Mammary epithelial cell (primary cell): ENCODE measurements around the gene TMSB4X.

Experiments
- EZH2 ChIP-seq: IDR thresholded peaks from 2 replicates; pipeline ENCODE4 v1.6.1; 2012; ENCODE audit warnings: low read length, inconsistent platforms, borderline replicate concordance
- TF ChIP-seq, protein P1 (sequence below), 2 donors: IDR thresholded peaks in 1 of 2; conservative IDR thresholded peaks in 1 of 2; 2 replicates each; pipeline ENCODE4 v1.5.1; 2011 to 2012; ENCODE audit warnings: inconsistent platforms in 2 of 2, low read length in 2 of 2, mild to moderate bottlenecking in 2 of 2, control low read depth in 1 of 2, low read depth in 1 of 2; ENCODE audit not compliant: insufficient read depth in 1 of 2; ENCODE audit errors: extremely low read depth in 1 of 2

GRCh38 chrX:13023567-13023966 is 48.7 kb downstream of the TMSB4X start:
- TF ChIP-seq, protein P1, sequence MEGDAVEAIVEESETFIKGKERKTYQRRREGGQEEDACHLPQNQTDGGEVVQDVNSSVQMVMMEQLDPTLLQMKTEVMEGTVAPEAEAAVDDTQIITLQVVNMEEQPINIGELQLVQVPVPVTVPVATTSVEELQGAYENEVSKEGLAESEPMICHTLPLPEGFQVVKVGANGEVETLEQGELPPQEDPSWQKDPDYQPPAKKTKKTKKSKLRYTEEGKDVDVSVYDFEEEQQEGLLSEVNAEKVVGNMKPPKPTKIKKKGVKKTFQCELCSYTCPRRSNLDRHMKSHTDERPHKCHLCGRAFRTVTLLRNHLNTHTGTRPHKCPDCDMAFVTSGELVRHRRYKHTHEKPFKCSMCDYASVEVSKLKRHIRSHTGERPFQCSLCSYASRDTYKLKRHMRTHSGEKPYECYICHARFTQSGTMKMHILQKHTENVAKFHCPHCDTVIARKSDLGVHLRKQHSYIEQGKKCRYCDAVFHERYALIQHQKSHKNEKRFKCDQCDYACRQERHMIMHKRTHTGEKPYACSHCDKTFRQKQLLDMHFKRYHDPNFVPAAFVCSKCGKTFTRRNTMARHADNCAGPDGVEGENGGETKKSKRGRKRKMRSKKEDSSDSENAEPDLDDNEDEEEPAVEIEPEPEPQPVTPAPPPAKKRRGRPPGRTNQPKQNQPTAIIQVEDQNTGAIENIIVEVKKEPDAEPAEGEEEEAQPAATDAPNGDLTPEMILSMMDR (conservative IDR thresholded peaks at IDR 0.05 in 1 of 2, IDR thresholded peaks at IDR 0.05 in 1 of 2; ENCODE audit: extremely low read depth in 1 of 2, insufficient read depth in 1 of 2, low read depth in 1 of 2, low read length in 2 of 2): no peak
- TF ChIP-seq EZH2: no peak
